ENCODE data around the gene ZNF608.

Gene ZNF608

GRCh38 chr5:124726631-124727362 lies 19.6 kb downstream of the ZNF608 start:
- Histone ChIP-seq H4K8ac (ENCODE audit: low read depth, low read length) (no peak overlapping the region), H2BK15ac (ENCODE audit: low read length) (no peak overlapping the region), H3K4ac (ENCODE audit: low read length) (no peak overlapping the region), H3K4me3 (ENCODE audit: low read length in 2 of 2) (no peak overlapping the region), H2BK5ac (ENCODE audit: low read length) (no peak overlapping the region), H3K23ac (ENCODE audit: low read depth, low read length, poor library complexity) (no peak overlapping the region), H2AK5ac (ENCODE audit: low read depth, low read length) (no peak overlapping the region), H3K9me3 (replicated peaks in 1 of 2; ENCODE audit: control insufficient read depth in 2 of 2, insufficient read depth in 1 of 2, low read depth in 1 of 2, low read length in 2 of 2) (peaks cover 0 to 14% of the 10 kb centered on the region in 2 donors), H3K4me1 (ENCODE audit: control insufficient read depth in 2 of 2, insufficient read depth in 1 of 2, low read depth in 1 of 2, low read length in 2 of 2) (peaks cover 5 to 13% of the 10 kb centered on the region in 2 donors), H2AFZ (ENCODE audit: low read length) (no peak overlapping the region), H3K14ac (ENCODE audit: low read length) (no peak overlapping the region), H3K9ac (ENCODE audit: low read depth, low read length, poor library complexity) (no peak overlapping the region), H2BK120ac (ENCODE audit: low read depth, low read length) (no peak overlapping the region), H3K27ac (replicated peaks; ENCODE audit: low read length) (no peak overlapping the region), H3K4me2 (ENCODE audit: insufficient read depth, low read length, poor library complexity, severe bottlenecking) (no peak overlapping the region), H3K79me1 (ENCODE audit: low read depth, low read length) (no peaks in the 10 kb centered on the region), H3K27me3 (ENCODE audit: control insufficient read depth in 3 of 3, insufficient read depth in 3 of 3, low read depth in 1 of 3, low read length in 3 of 3) (no peaks in the 10 kb centered on the region), H2BK12ac (ENCODE audit: low read length) (no peak overlapping the region), H3K36me3 (replicated peaks in 1 of 2; ENCODE audit: control insufficient read depth in 2 of 2, insufficient read depth in 2 of 2, low read length in 2 of 2) (peaks cover 6 to 18% of the 10 kb centered on the region in 2 donors), H4K91ac (ENCODE audit: low read depth, low read length, poor library complexity) (no peak overlapping the region), H3K18ac (ENCODE audit: low read length) (no peak overlapping the region)
- no CpG with 5 or more reads among the region's 5 CpGs for WGBS, 2 donors (ENCODE audit: extremely low coverage in 2 of 2, insufficient read length in 2 of 2, insufficient replicate concordance in 1 of 2)
- no peak for DNase-seq (ENCODE audit: low spot score)

- Histone ChIP-seq H2BK120ac (ENCODE audit: low read depth, low read length) (no peak overlapping the region), H2AK5ac (ENCODE audit: low read depth, low read length) (no peak overlapping the region), H3K79me1 (ENCODE audit: low read depth, low read length) (no peaks in the 10 kb centered on the region), H2BK15ac (ENCODE audit: low read length) (no peak overlapping the region), H2BK5ac (ENCODE audit: low read length) (no peak overlapping the region), H3K27ac (replicated peaks; ENCODE audit: low read length) (no peak overlapping the region), H2BK12ac (ENCODE audit: low read length) (no peak overlapping the region), H4K8ac (ENCODE audit: low read depth, low read length) (no peak overlapping the region), H3K23ac (ENCODE audit: low read depth, low read length, poor library complexity) (no peak overlapping the region), H3K4me1 (ENCODE audit: control insufficient read depth in 2 of 2, insufficient read depth in 1 of 2, low read depth in 1 of 2, low read length in 2 of 2) (peaks cover 7 to 13% of the 10 kb centered on the region in 2 donors), H2AFZ (ENCODE audit: low read length) (no peak overlapping the region), H3K9me3 (replicated peaks in 1 of 2; ENCODE audit: control insufficient read depth in 2 of 2, insufficient read depth in 1 of 2, low read depth in 1 of 2, low read length in 2 of 2) (peaks cover 0 to 14% of the 10 kb centered on the region in 2 donors), H3K4me3 (ENCODE audit: low read length in 2 of 2) (no peak overlapping the region), H3K9ac (ENCODE audit: low read depth, low read length, poor library complexity) (no peak overlapping the region), H3K14ac (ENCODE audit: low read length) (no peak overlapping the region), H3K4ac (ENCODE audit: low read length) (no peak overlapping the region), H3K27me3 (ENCODE audit: control insufficient read depth in 3 of 3, insufficient read depth in 3 of 3, low read depth in 1 of 3, low read length in 3 of 3) (no peaks in the 10 kb centered on the region), H3K36me3 (replicated peaks in 1 of 2; ENCODE audit: control insufficient read depth in 2 of 2, insufficient read depth in 2 of 2, low read length in 2 of 2) (peaks cover 6 to 18% of the 10 kb centered on the region in 2 donors), H4K91ac (ENCODE audit: low read depth, low read length, poor library complexity) (no peak overlapping the region), H3K18ac (ENCODE audit: low read length) (no peak overlapping the region), H3K4me2 (ENCODE audit: insufficient read depth, low read length, poor library complexity, severe bottlenecking) (no peak overlapping the region)
- WGBS, 2 donors (ENCODE audit: extremely low coverage in 2 of 2, insufficient read length in 2 of 2, insufficient replicate concordance in 1 of 2) = 100% methylated on average over 1 of the region's 4 CpGs; no CpG with 5 or more reads in 1 of the 2 donors
- DNase-seq (ENCODE audit: low spot score) = no peak
These were observed 20.7 kb downstream of the ZNF608 start for GRCh38 chr5:124725622-124726258.

GRCh38 chr5:124725040-124725434 lies 21.4 kb downstream of the ZNF608 start:
- H3K27ac ChIP-seq (replicated peaks; ENCODE audit: low read length) = no peak overlapping the region
- no peak overlapping the region for H2BK12ac ChIP-seq (ENCODE audit: low read length)
- H3K4me2 ChIP-seq (ENCODE audit: insufficient read depth, low read length, poor library complexity, severe bottlenecking) = no peak overlapping the region
- H2AK5ac ChIP-seq (ENCODE audit: low read depth, low read length) = no peak overlapping the region
- H3K27me3 ChIP-seq (ENCODE audit: control insufficient read depth in 3 of 3, insufficient read depth in 3 of 3, low read depth in 1 of 3, low read length in 3 of 3) = no peaks in the 10 kb centered on the region
- no peak overlapping the region for H3K4ac ChIP-seq (ENCODE audit: low read length)
- no peak overlapping the region for H4K91ac ChIP-seq (ENCODE audit: low read depth, low read length, poor library complexity)
- H3K36me3 ChIP-seq (replicated peaks in 1 of 2; ENCODE audit: control insufficient read depth in 2 of 2, insufficient read depth in 2 of 2, low read length in 2 of 2) = peaks cover 6 to 18% of the 10 kb centered on the region in 2 donors
- H3K79me1 ChIP-seq (ENCODE audit: low read depth, low read length) = no peaks in the 10 kb centered on the region
- H4K8ac ChIP-seq (ENCODE audit: low read depth, low read length) = no peak overlapping the region
- H3K9ac ChIP-seq (ENCODE audit: low read depth, low read length, poor library complexity) = no peak overlapping the region
- H3K18ac ChIP-seq (ENCODE audit: low read length) = no peak overlapping the region
- H2BK15ac ChIP-seq (ENCODE audit: low read length) = no peak overlapping the region
- 100% methylated on average over 2 of the region's 4 CpGs; no CpG with 5 or more reads in 1 of the 2 donors for WGBS, 2 donors (ENCODE audit: extremely low coverage in 2 of 2, insufficient read length in 2 of 2, insufficient replicate concordance in 1 of 2)
- H2BK120ac ChIP-seq (ENCODE audit: low read depth, low read length) = no peak overlapping the region
- H3K4me1 ChIP-seq (ENCODE audit: control insufficient read depth in 2 of 2, insufficient read depth in 1 of 2, low read depth in 1 of 2, low read length in 2 of 2) = peaks cover 7 to 13% of the 10 kb centered on the region in 2 donors
- no peak for DNase-seq (ENCODE audit: low spot score)
- no peak overlapping the region for H3K14ac ChIP-seq (ENCODE audit: low read length)
- no peak overlapping the region for H2AFZ ChIP-seq (ENCODE audit: low read length)
- H3K4me3 ChIP-seq (ENCODE audit: low read length in 2 of 2) = no peak overlapping the region
- H3K23ac ChIP-seq (ENCODE audit: low read depth, low read length, poor library complexity) = no peak overlapping the region
- peaks cover 0 to 14% of the 10 kb centered on the region in 2 donors for H3K9me3 ChIP-seq (replicated peaks in 1 of 2; ENCODE audit: control insufficient read depth in 2 of 2, insufficient read depth in 1 of 2, low read depth in 1 of 2, low read length in 2 of 2)
- H2BK5ac ChIP-seq (ENCODE audit: low read length) = no peak overlapping the region

GRCh38 chr5:124724357-124725039 lies 21.9 kb downstream of the ZNF608 start:
- no peak overlapping the region for H4K8ac ChIP-seq (ENCODE audit: low read depth, low read length)
- H3K4me2 ChIP-seq (ENCODE audit: insufficient read depth, low read length, poor library complexity, severe bottlenecking) = no peak overlapping the region
- H2BK120ac ChIP-seq (ENCODE audit: low read depth, low read length) = no peak overlapping the region
- H3K36me3 ChIP-seq (replicated peaks in 1 of 2; ENCODE audit: control insufficient read depth in 2 of 2, insufficient read depth in 2 of 2, low read length in 2 of 2) = peaks cover 6 to 15% of the 10 kb centered on the region in 2 donors
- H2BK5ac ChIP-seq (ENCODE audit: low read length) = no peak overlapping the region
- H3K9ac ChIP-seq (ENCODE audit: low read depth, low read length, poor library complexity) = no peak overlapping the region
- H3K23ac ChIP-seq (ENCODE audit: low read depth, low read length, poor library complexity) = no peak overlapping the region
- H3K4me3 ChIP-seq (ENCODE audit: low read length in 2 of 2) = no peak overlapping the region
- no CpG with 5 or more reads among the region's 6 CpGs for WGBS, 2 donors (ENCODE audit: extremely low coverage in 2 of 2, insufficient read length in 2 of 2, insufficient replicate concordance in 1 of 2)
- H2AK5ac ChIP-seq (ENCODE audit: low read depth, low read length) = no peak overlapping the region
- no peak for DNase-seq (ENCODE audit: low spot score)
- peaks cover 4 to 14% of the 10 kb centered on the region in 2 donors for H3K4me1 ChIP-seq (ENCODE audit: control insufficient read depth in 2 of 2, insufficient read depth in 1 of 2, low read depth in 1 of 2, low read length in 2 of 2)
- H2BK12ac ChIP-seq (ENCODE audit: low read length) = no peak overlapping the region
- H3K79me1 ChIP-seq (ENCODE audit: low read depth, low read length) = peaks cover 1% of the 10 kb centered on the region
- no peak overlapping the region for H2AFZ ChIP-seq (ENCODE audit: low read length)
- no peak overlapping the region for H3K27ac ChIP-seq (replicated peaks; ENCODE audit: low read length)
- peaks cover 0 to 14% of the 10 kb centered on the region in 2 donors for H3K9me3 ChIP-seq (replicated peaks in 1 of 2; ENCODE audit: control insufficient read depth in 2 of 2, insufficient read depth in 1 of 2, low read depth in 1 of 2, low read length in 2 of 2)
- H3K27me3 ChIP-seq (ENCODE audit: control insufficient read depth in 3 of 3, insufficient read depth in 3 of 3, low read depth in 1 of 3, low read length in 3 of 3) = no peaks in the 10 kb centered on the region
- H4K91ac ChIP-seq (ENCODE audit: low read depth, low read length, poor library complexity) = no peak overlapping the region
- H3K18ac ChIP-seq (ENCODE audit: low read length) = no peak overlapping the region
- no peak overlapping the region for H2BK15ac ChIP-seq (ENCODE audit: low read length)
- H3K14ac ChIP-seq (ENCODE audit: low read length) = no peak overlapping the region
- no peak overlapping the region for H3K4ac ChIP-seq (ENCODE audit: low read length)
